ENCODE data around the gene SHB. TPM values are rescaled to one million over a fixed set of nuclear protein-coding genes. Genes with fewer than 3 reads are reported as not detected.

The SHB gene
- total RNA-seq, 6 experiments from 2014 or later, result 12.0 to 43.1 (median 21.9) TPM

DNA sequence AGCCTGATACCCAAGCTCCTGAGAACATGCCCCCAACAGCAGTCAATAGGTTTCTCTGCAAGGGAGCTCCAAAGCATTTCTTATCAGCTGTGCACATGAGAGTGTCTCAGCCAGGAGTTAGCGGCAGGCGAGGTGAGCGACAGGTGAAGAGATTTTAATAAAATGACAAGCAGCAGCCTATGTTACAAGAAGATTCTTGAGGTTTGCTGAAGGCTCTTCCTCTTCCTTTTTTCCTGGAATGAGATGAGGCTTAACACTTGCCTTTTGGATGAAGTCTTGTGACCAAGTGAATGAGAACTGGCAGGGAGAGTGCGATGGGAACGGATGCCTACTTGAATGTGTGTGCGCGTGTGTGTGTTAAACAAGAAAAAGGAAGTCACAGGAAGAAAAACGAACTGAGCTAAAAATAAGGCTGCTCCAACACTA lies 76.1 kb downstream of the SHB start:
- no peak overlapping the region for H3K4me3 ChIP-seq
- H3K36me3 ChIP-seq, result no peaks in the 10 kb centered on the region
- intact Hi-C loops (cut with DNase I), result no loop called here
- no peaks in the 10 kb centered on the region for H3K27me3 ChIP-seq
- 63% methylated on average over 6 of the region's 8 CpGs for WGBS (ENCODE audit: insufficient coverage, low coverage, low lambda C conversion rate, missing lambda C conversion rate)
- TF ChIP-seq, protein P1, sequence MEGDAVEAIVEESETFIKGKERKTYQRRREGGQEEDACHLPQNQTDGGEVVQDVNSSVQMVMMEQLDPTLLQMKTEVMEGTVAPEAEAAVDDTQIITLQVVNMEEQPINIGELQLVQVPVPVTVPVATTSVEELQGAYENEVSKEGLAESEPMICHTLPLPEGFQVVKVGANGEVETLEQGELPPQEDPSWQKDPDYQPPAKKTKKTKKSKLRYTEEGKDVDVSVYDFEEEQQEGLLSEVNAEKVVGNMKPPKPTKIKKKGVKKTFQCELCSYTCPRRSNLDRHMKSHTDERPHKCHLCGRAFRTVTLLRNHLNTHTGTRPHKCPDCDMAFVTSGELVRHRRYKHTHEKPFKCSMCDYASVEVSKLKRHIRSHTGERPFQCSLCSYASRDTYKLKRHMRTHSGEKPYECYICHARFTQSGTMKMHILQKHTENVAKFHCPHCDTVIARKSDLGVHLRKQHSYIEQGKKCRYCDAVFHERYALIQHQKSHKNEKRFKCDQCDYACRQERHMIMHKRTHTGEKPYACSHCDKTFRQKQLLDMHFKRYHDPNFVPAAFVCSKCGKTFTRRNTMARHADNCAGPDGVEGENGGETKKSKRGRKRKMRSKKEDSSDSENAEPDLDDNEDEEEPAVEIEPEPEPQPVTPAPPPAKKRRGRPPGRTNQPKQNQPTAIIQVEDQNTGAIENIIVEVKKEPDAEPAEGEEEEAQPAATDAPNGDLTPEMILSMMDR (IDR thresholded peaks at IDR 0.05), result no peak
- peak in 3 of 4 donors; percentile 23 to 38 (median 26) for ATAC-seq
- no peaks in the 10 kb centered on the region for H3K9me3 ChIP-seq
- H3K27ac ChIP-seq, result no peak overlapping the region
- DNase-seq, result no peak
- H3K4me1 ChIP-seq, result peaks cover 0 to 20% (median 6%) of the 10 kb centered on the region in 4 donors

DNA sequence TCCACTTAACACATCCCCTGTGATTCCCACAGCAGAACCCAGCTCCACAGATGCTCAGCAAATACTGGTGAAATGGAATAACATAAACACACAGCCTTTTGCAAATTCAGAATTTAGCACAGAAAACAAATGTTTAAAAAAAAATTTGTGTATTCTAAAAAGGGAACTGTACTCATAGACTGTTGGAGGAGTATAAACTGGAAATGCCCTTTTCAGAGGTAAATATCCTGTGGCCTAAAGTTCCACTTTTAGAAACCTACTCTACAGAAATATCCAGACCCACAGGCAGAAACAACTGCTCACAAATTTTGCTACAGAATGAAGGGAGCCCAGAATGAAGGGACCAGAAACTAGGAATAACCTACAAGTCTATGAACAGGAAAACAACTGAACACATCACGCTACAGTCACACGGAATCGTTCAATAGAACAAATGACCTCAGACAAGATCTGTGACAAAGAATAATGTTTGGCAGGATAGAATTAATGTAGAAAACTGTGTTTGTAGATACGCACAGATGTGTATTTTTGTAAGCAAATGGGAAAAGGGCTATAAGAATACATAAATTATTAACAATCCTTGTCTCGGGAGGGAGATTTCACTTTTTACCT lies 78.5 kb downstream of the SHB start:
- Histone ChIP-seq H3K4me3 (no peak overlapping the region), H3K27ac (no peak overlapping the region), H3K9me3 (no peaks in the 10 kb centered on the region), H3K27me3 (no peaks in the 10 kb centered on the region), H3K36me3 (no peaks in the 10 kb centered on the region), H3K4me1 (peaks cover 0 to 25% (median 6%) of the 10 kb centered on the region in 4 donors)
- intact Hi-C loops (cut with DNase I), result no loop called here
- no peak for ATAC-seq
- no peak for DNase-seq
- TF ChIP-seq, protein P1 (IDR thresholded peaks at IDR 0.05), result no peak
- TF ChIP-seq POLR2A (IDR thresholded peaks at IDR 0.05), result no peak
- WGBS (ENCODE audit: insufficient coverage, low coverage, low lambda C conversion rate, missing lambda C conversion rate), result 56% methylated on average over 5 of the region's 5 CpGs

DNA sequence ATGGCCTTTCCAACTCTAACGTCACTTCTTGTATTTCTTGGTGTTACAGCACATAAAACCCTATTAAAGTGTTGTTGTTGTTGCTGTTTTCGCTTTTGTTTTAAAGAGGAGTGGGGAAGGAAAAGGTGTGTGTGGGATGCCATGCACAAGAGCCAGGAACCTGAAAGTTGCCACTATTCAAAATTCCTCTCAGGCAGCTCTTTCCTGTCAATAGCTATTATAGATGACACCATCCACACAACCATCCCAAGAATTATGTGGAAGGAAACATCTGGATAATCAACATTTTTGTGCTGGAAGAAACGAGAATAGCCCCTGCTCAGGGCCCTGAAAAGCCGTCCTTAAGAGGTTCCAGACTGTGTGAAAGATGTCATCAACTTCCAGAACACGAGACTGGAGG lies 79.3 kb downstream of the SHB start:
- no peaks in the 10 kb centered on the region for H3K36me3 ChIP-seq
- no peak for ATAC-seq
- H3K4me3 ChIP-seq, result no peak overlapping the region
- H3K27me3 ChIP-seq, result no peaks in the 10 kb centered on the region
- no peak for DNase-seq
- peaks cover 0 to 25% (median 4%) of the 10 kb centered on the region in 4 donors for H3K4me1 ChIP-seq
- H3K27ac ChIP-seq, result no peak overlapping the region
- H3K9me3 ChIP-seq, result no peaks in the 10 kb centered on the region
- WGBS (ENCODE audit: insufficient coverage, low coverage, low lambda C conversion rate, missing lambda C conversion rate), result 83% methylated on average over 5 of the region's 5 CpGs
- TF ChIP-seq POLR2A (IDR thresholded peaks at IDR 0.05), result no peak
- TF ChIP-seq, protein P1 (IDR thresholded peaks at IDR 0.05), result no peak
- intact Hi-C loops (cut with DNase I), result no loop called here

DNA sequence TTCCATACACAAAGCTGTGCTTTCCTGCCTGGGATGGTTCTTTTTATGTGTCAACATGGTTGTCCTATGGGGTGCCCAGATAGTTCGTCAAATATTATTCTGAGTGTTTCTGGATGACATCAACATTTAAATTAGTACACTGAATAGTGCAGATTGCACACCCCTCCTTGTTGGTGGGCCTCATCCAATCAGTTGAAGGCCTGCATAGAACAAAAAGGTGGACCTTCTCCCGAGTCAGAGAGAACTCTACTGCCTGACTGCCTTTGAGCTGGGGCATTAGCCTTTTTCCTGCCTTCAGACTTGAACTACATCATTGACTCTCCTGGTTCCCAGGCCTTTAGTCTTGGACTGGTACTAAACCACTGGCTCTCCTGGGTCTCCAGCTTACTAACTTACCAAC lies 80.4 kb downstream of the SHB start:
- peaks cover 0 to 2% (median 0%) of the 10 kb centered on the region in 4 donors for H3K36me3 ChIP-seq
- TF ChIP-seq POLR2A (IDR thresholded peaks at IDR 0.05), result no peak
- TF ChIP-seq, protein P1 (IDR thresholded peaks at IDR 0.05), result no peak
- no peak for ATAC-seq
- no peaks in the 10 kb centered on the region for H3K27me3 ChIP-seq
- no peaks in the 10 kb centered on the region for H3K9me3 ChIP-seq
- intact Hi-C loops (cut with DNase I), result no loop called here
- no peak for DNase-seq
- H3K4me3 ChIP-seq, result no peak overlapping the region
- no peak overlapping the region for H3K27ac ChIP-seq
- H3K4me1 ChIP-seq, result peaks cover 0 to 15% (median 0%) of the 10 kb centered on the region in 4 donors
- WGBS (ENCODE audit: insufficient coverage, low coverage, low lambda C conversion rate, missing lambda C conversion rate), result 10% methylated on average over 1 of the region's 2 CpGs
